ENCODE measurements around the gene PSTPIP1.

PSTPIP1 gene

DNA sequence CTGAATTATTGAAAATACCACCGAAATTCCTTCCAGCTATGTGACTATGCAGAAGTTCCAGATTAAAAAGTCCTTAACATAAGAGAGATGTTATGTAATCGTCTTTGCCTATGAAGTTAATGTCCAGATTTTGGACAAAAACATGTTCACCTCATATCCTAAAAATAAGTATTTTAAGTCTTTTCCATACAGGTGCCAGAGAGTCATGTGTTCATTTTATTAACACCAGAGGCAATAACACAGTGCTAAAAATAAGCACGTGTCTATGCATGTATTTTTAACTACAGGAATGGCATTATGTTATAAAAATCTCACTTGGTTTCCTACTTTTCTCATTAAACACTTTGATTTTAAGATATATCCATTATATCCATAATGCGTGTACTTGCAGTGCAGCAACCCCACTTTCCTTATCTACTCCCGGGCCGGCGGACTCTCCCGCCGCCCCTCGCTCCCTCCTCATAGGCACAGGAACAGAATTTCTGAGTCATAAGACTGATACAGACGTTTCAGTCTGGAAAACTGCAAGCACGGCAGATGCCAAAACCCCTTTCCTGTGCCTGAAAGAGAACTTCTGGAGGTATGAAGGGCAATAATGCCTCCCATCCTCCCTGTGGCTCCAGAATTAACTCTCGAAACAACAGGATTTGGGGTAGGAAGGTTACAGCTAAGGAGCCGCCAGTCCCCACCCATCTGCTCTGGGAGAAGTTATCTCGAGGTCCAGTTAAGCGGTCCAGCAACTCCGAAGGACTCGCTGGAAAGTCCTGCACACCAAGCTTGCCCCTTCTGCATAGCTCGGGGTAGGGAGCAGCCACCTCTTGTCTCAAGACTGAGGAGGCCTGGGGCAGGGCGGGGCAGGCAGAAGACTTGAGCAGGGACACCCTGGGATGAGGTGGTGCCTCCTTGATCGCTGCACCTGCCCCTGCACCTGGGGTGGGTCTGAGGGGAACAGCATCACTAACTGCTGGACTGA, 22.3 kb upstream of the PSTPIP1 start:
- peaks cover 29% of the 10 kb centered on the region for H3K4me1 Mint-ChIP-seq (ENCODE audit: low read depth)
- no peaks in the 10 kb centered on the region for H3K36me3 Mint-ChIP-seq (ENCODE audit: low read depth)
- no peaks in the 10 kb centered on the region for H3K9me3 Mint-ChIP-seq
- H3K27me3 Mint-ChIP-seq (ENCODE audit: low read depth) = no peaks in the 10 kb centered on the region
- H3K27ac Mint-ChIP-seq = no peak overlapping the region
- H3K4me3 Mint-ChIP-seq = no peak overlapping the region

DNA sequence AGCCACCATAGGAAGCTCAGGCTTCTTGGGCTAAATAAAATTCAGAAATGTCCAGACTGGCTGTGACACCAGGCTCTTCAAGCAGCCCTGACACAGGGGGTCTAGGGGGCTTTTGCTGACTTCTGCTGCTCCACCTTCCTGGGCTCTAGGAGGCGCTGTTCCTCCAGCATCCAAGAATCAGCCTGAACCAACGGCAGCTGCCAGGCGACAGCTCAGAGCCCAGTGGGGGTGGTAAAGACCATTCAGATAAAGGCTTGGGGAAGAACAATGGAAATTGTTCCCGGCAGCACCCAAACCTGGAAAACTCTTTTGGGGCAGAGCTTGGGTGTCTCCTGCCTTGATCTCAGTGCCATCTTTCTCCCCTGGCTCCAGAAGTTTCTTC, 21.6 kb upstream of the PSTPIP1 start:
- no peaks in the 10 kb centered on the region for H3K36me3 Mint-ChIP-seq (ENCODE audit: low read depth)
- H3K4me1 Mint-ChIP-seq (ENCODE audit: low read depth) = peaks cover 33% of the 10 kb centered on the region
- no peaks in the 10 kb centered on the region for H3K27me3 Mint-ChIP-seq (ENCODE audit: low read depth)
- H3K4me3 Mint-ChIP-seq = no peak overlapping the region
- H3K9me3 Mint-ChIP-seq = peaks cover 2% of the 10 kb centered on the region
- H3K27ac Mint-ChIP-seq = no peak overlapping the region

DNA sequence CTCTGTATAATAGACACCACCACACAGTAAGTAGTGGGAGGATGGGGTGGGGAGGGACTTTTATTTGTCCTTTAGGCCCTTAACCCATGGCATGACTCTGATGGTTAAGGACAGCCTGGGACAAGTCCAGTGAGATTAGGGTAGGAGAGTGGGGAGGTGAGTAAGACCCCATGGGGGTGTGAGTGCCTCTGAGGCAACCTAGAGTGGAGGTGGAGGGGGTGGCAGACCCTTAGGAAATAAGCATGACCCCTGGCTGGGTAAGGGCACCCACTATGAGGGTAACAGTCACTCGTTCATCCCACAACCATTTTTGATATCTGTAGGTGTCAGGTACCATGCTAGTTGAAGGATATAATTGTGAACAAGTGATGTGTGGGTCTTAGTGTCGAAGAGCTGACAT, 21.0 kb upstream of the PSTPIP1 start:
- Mint-ChIP-seq H3K27ac (peak overlapping the region; percentile 24), H3K4me1 (ENCODE audit: low read depth) (peaks cover 35% of the 10 kb centered on the region), H3K36me3 (ENCODE audit: low read depth) (no peaks in the 10 kb centered on the region), H3K27me3 (ENCODE audit: low read depth) (no peaks in the 10 kb centered on the region), H3K9me3 (peaks cover 6% of the 10 kb centered on the region), H3K4me3 (no peak overlapping the region)

DNA sequence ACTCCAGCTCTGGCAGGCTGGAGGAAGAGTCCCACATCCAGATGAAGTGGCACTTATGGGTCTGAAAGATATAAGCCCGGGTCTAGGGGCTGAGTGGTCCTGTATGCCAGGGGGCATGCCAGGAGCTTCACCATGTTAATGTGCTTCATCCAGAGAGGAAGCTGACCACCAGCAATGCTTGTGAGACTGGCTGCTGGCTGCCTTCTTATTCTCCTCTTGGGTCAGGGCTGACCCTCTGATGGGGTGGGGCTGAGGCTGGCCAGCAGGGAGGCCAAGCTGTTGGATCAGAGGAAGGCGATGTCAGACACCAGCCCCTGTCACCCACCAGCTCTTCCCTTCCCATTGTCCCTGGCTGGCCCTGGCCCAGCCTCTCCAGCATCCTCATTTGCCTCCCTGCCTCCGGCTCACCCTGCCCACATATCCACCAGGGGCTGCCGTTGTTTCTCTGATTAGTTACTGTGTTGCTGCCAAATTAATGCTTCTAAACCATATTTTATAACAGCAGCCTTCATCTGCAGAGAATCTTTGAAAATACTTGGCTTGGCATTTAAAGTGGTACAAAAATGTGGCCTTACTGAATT, 20.4 kb upstream of the PSTPIP1 start:
- H3K4me3 Mint-ChIP-seq = no peak overlapping the region
- H3K27ac Mint-ChIP-seq = peak overlapping the region; percentile 26

DNA sequence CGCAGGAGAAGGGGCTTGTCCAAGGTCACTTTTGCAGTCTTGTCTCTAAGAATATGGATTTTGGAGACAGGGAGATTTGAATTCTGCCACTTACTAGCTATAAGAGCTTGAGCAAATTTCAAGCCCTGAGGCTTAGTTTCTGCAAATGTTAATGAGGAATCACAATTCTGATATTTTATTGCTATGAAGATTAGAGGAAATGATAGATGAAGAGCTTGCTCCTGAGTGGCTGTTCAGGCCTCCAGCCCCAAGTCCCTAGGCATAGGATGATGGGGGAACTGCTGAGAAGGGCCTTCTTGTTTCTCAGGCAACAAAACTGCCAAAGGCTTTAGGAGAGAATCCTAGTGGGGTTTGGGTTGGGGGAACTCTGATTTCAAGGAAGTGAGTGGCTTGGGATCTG, 18.8 kb upstream of the PSTPIP1 start:
- H3K4me1 Mint-ChIP-seq (ENCODE audit: low read depth) = peaks cover 35% of the 10 kb centered on the region
- H3K27ac Mint-ChIP-seq = peak overlapping the region; percentile 73
- H3K36me3 Mint-ChIP-seq (ENCODE audit: low read depth) = peaks cover 3% of the 10 kb centered on the region
- H3K9me3 Mint-ChIP-seq = peaks cover 11% of the 10 kb centered on the region
- H3K27me3 Mint-ChIP-seq (ENCODE audit: low read depth) = no peaks in the 10 kb centered on the region
- no peak overlapping the region for H3K4me3 Mint-ChIP-seq

More for the DNA sequence above, 20.4 kb upstream of the PSTPIP1 start:
- H3K9me3 Mint-ChIP-seq = peaks cover 6% of the 10 kb centered on the region
- H3K27me3 Mint-ChIP-seq (ENCODE audit: low read depth) = no peaks in the 10 kb centered on the region
- H3K4me1 Mint-ChIP-seq (ENCODE audit: low read depth) = peaks cover 35% of the 10 kb centered on the region
- no peaks in the 10 kb centered on the region for H3K36me3 Mint-ChIP-seq (ENCODE audit: low read depth)

DNA sequence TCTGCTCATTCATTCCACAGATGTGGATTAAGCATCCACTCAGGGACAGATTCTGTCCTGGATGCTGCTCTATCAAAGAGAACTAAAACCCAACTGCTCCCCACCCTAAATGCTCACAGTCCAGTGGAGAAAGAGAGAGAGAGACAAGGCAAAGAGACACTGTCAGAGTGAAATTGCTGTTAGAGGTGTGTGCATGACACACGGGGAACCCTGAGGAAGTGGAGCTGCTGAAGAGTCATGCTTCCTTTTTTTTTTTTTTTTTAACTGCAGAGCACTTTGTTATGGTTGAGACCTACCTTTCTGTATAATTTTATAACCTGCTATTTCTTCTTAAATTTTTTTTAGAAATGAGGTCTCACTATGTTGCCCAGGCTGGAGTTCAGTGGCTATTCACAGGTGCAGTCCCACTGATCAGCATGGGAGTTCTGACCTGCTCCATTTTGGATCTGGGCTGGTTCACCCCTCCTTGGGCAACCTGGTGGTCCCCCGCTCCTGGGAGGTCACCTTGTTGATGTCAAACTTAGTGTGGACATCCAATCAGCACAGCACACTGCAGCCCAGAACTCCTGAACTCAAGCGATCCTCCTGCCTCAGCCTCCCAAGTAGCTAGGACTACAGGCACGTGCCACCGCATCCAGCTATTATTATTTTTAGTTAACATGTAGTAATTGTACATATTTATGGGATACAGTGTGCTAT, 18.2 kb upstream of the PSTPIP1 start:
- Mint-ChIP-seq H3K4me1 (ENCODE audit: low read depth) (peaks cover 35% of the 10 kb centered on the region), H3K4me3 (peak overlapping the region; percentile 8), H3K27ac (peak overlapping the region; percentile 73), H3K36me3 (ENCODE audit: low read depth) (peaks cover 3% of the 10 kb centered on the region), H3K9me3 (peaks cover 11% of the 10 kb centered on the region), H3K27me3 (ENCODE audit: low read depth) (no peaks in the 10 kb centered on the region)

DNA sequence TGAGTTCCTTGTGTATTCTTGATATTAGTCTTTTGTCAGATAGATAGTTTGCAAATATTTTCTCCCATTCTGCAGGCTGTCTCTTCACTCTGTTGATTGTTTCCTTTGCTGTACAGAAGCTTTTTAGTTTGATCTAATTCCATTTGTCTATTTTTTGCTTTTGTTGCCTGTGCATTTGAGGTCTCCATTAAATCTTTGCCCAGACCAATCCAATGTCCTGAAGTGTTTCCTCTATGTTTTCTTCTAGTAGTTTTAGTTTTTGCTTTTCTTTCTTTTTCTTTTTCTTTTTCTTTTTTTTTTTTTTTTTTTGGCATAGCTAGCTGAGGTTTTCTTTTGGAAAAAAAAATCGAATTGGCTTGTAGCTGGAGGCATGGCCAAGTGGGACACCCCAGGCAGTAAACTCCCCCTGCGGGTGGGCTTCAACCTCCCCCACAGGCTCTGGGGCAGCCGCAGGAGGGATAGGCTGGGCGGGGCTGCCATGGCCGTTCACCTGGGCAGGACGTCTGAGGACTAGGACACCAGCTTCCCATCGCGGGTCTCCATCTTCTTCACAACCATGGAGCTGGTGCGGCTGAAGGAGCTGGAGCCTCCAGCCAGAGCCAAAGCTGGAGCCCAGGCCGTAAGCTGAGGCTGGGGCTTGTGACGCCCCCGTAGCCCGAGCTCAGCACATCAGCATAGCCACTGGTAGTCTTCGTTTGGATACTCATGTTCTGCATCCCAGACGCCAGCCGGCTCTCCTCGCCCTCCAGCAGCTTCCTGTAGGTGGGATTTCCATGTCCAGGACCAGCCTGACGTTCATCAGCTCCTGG, 16.2 kb upstream of the PSTPIP1 start:
- peaks cover 47% of the 10 kb centered on the region for H3K4me1 Mint-ChIP-seq (ENCODE audit: low read depth)
- peaks cover 11% of the 10 kb centered on the region for H3K9me3 Mint-ChIP-seq
- H3K4me3 Mint-ChIP-seq = no peak overlapping the region
- no peak overlapping the region for H3K27ac Mint-ChIP-seq
- peaks cover 3% of the 10 kb centered on the region for H3K36me3 Mint-ChIP-seq (ENCODE audit: low read depth)
- H3K27me3 Mint-ChIP-seq (ENCODE audit: low read depth) = no peaks in the 10 kb centered on the region

DNA sequence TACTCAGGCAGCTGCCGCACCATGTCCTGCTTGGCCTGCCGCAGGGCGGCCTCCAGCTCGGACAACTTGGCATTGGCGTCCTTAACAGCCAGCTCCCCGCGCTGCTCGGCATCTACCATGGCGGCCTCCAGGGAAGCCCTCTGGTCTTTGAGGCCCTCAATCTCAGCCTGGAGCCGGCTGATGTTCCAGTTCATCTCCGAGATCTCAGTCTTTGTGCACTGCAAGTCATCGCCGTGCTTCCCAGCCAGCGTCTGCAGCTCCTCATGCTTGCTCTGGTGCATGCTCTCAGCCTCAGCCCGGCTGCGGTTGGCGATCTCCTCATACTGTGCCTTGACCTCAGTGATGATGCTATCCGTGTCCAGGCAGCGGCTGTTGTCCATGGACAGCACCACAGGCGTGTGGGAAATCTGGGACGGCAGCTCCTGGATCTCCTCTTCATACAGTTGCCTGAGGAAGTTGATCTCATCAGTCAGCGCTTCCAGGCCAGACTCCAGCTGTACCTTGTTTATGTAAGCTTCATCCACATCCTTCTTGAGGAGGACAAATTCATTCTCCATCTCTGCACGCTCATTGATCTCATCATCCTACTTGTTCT, 15.5 kb upstream of the PSTPIP1 start:
- Mint-ChIP-seq H3K36me3 (ENCODE audit: low read depth) (peaks cover 3% of the 10 kb centered on the region), H3K4me1 (ENCODE audit: low read depth) (peaks cover 48% of the 10 kb centered on the region), H3K9me3 (peaks cover 11% of the 10 kb centered on the region), H3K27ac (no peak overlapping the region), H3K4me3 (no peak overlapping the region), H3K27me3 (ENCODE audit: low read depth) (no peaks in the 10 kb centered on the region)

DNA sequence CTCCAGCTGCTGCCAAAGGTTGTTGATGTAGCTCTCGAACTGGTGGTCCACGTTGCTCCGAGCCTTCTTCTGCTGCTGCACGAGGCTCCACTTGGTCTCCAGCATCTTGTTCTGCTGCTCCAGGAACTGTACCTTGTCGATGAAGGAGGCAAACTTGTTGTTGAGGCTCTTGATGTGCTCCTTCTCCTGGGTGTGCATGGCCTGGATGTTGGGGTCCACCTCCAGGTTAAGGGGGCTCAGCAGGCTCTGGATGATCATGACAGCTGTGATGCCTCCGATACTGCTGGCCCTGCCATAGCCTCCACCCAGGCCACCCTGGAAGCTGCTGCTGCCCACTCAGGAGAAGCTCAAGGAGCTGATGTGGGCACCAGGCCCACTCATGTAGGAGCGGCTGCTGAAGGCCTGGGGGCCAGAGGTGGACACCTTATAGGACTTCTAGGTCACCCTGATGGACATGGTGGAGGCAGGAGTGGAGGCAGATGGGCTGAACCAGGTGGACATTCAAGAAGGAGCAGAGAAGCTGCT, 14.9 kb upstream of the PSTPIP1 start:
- H3K27ac Mint-ChIP-seq = no peak overlapping the region
- H3K9me3 Mint-ChIP-seq = peaks cover 11% of the 10 kb centered on the region
- peaks cover 44% of the 10 kb centered on the region for H3K4me1 Mint-ChIP-seq (ENCODE audit: low read depth)
- no peak overlapping the region for H3K4me3 Mint-ChIP-seq
- peaks cover 3% of the 10 kb centered on the region for H3K36me3 Mint-ChIP-seq (ENCODE audit: low read depth)
- H3K27me3 Mint-ChIP-seq (ENCODE audit: low read depth) = no peaks in the 10 kb centered on the region

DNA sequence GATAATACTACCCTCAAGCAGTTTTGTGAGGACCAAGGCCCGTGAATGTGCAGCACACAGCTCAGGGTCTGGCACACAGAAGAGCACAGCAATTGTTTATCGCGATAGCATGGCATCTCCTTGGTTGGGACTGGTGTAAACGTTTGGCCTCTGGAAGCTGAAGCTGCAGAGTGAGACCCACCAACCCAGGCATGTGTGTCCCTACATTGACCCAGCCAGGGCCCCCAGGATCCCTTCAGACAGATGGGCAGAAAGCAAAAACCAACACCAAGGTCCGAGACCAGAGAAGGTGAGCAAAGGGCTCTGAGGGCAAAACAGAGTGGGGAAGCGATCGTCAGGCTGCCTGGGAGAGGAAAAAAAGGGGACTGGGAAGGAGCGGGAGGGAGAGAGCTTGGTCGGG, 12.6 kb upstream of the PSTPIP1 start:
- Mint-ChIP-seq H3K4me1 (ENCODE audit: low read depth) (peaks cover 39% of the 10 kb centered on the region), H3K9me3 (peaks cover 11% of the 10 kb centered on the region), H3K27ac (no peak overlapping the region), H3K4me3 (no peak overlapping the region), H3K36me3 (ENCODE audit: low read depth) (peaks cover 3% of the 10 kb centered on the region), H3K27me3 (ENCODE audit: low read depth) (no peaks in the 10 kb centered on the region)

DNA sequence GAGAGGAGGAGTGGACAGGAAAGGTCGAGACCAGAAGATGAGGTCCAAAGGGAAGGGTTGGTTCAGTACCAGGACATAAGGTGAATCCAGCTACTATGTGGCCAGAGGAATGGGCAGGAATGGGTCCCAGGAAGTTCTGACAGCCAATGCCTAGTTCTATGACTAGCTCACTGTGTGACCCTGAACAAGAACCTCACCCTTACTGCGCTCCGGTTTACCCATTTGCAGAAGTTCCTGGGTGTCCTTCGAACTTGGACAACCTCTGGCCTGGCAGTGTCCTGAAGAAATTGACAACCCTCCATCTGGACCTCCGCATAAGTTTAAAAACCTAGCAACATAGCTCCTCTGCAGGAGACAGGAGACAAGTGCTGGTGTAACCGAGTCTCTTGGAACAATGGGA, 12.2 kb upstream of the PSTPIP1 start:
- Mint-ChIP-seq H3K27me3 (ENCODE audit: low read depth) (no peaks in the 10 kb centered on the region), H3K36me3 (ENCODE audit: low read depth) (peaks cover 3% of the 10 kb centered on the region), H3K27ac (no peak overlapping the region), H3K4me1 (ENCODE audit: low read depth) (peaks cover 40% of the 10 kb centered on the region), H3K9me3 (peaks cover 11% of the 10 kb centered on the region), H3K4me3 (no peak overlapping the region)

DNA sequence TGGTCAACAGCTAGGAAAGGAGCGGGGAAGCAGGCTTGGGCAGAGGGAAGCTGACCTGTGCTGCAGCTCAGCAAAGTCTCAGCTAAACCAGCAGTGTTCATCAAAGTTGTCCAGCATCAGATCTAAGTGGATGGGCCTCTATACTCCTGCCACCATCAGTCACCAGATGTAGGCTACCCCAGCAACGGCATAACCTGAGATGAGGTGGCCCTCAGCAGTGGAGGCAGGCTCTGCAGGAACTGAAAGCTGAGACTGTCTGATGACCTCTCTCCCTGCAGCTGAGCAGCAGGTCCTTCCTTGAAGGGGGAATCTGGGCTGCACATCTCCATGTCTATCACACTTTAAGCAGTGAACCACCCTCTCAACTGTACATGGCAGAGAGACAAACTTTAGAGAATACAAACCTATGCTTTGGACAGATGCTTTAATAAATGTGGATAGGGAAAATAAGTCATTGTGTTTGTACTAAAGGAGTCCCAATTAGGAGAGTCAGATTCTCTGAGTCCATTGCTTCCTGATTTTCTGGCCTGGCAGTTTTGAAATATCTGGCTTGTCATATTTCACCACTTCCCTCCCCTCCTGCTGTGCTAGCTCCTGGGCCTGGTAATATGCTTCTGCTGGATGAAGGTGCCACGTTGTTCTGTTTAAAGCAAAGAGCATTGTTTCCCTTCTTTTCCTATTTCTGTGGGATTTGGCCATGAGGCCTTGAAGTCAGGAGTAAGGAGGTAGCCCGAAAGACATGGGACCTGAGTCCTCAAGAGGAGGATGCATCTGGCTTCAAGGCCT, 11.1 kb upstream of the PSTPIP1 start:
- H3K4me3 Mint-ChIP-seq = no peak overlapping the region
- H3K27me3 Mint-ChIP-seq (ENCODE audit: low read depth) = no peaks in the 10 kb centered on the region
- peaks cover 5% of the 10 kb centered on the region for H3K9me3 Mint-ChIP-seq
- peaks cover 43% of the 10 kb centered on the region for H3K4me1 Mint-ChIP-seq (ENCODE audit: low read depth)
- peaks cover 3% of the 10 kb centered on the region for H3K36me3 Mint-ChIP-seq (ENCODE audit: low read depth)
- no peak overlapping the region for H3K27ac Mint-ChIP-seq

DNA sequence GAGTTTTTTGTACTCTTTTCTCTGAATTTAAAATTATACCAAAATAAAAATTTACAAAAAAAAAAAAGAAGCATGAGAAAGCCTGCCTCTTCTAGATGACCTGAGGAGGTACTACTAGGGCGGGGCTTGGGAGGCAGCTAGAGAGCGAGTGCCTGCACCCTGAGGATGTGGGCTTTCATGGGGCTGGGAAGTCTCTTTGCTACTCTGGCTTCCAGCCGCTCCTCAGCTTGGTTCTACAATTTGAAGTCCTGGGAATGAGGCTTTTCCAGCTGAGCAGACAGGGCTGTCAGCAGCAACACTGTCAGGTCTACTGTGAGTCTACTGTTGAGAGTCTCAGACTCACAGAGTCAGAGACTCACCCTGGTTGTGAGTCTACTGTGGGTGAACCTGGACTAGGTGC, 8.2 kb upstream of the PSTPIP1 start:
- no peaks in the 10 kb centered on the region for H3K36me3 Mint-ChIP-seq (ENCODE audit: low read depth)
- H3K9me3 Mint-ChIP-seq = no peaks in the 10 kb centered on the region
- H3K4me1 Mint-ChIP-seq (ENCODE audit: low read depth) = peaks cover 66% of the 10 kb centered on the region
- H3K27ac Mint-ChIP-seq = peak overlapping the region; percentile 100
- no peaks in the 10 kb centered on the region for H3K27me3 Mint-ChIP-seq (ENCODE audit: low read depth)
- H3K4me3 Mint-ChIP-seq = no peak overlapping the region

Data from T-helper 1 cell treated with Interleukin-12 subunit alpha and Interleukin-12 subunit beta and Interleukin-4 antibody, amounts not matched to agents 30 μg/mL and 1 μg/mL, for 36 hours (primary cell).